ENCODE data around the gene MRGPRE.

DNA sequence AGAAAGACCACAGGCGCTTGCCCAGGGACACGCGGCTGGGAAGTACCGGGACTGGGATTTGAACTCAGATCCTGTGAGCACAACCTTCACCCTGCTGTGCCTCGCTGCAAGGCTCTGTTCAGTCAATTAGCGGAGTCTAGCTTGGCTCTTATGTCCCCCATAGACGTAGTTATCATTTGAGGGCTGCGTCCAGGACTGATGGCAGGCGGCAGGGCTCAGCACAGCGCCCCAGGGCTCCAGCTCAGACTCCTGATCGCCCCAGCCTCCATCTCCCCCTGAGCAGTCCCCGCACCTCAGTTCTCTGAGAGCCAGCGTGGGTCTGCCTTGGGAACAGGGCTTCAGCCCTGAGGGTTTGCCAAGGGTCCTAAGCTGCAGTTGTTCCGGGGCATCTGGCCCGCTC lies 33.4 kb downstream of the MRGPRE start:
- no peak for TF ChIP-seq POLR2A (IDR thresholded peaks at IDR 0.05)
- TF ChIP-seq, protein P1, sequence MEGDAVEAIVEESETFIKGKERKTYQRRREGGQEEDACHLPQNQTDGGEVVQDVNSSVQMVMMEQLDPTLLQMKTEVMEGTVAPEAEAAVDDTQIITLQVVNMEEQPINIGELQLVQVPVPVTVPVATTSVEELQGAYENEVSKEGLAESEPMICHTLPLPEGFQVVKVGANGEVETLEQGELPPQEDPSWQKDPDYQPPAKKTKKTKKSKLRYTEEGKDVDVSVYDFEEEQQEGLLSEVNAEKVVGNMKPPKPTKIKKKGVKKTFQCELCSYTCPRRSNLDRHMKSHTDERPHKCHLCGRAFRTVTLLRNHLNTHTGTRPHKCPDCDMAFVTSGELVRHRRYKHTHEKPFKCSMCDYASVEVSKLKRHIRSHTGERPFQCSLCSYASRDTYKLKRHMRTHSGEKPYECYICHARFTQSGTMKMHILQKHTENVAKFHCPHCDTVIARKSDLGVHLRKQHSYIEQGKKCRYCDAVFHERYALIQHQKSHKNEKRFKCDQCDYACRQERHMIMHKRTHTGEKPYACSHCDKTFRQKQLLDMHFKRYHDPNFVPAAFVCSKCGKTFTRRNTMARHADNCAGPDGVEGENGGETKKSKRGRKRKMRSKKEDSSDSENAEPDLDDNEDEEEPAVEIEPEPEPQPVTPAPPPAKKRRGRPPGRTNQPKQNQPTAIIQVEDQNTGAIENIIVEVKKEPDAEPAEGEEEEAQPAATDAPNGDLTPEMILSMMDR (IDR thresholded peaks at IDR 0.05), result no peak

Measured in upper lobe of left lung (tissue), 4 donors.